ENCODE results near the gene CUL2. TPM values are rescaled to one million over a fixed set of nuclear protein-coding genes. Genes with fewer than 3 reads are reported as not detected.

CUL2 gene
- 31.2 and 39.4 TPM in 2 replicates for total RNA-seq
- 17.4 TPM for polyA plus RNA-seq (2012)

GRCh38 chr10:35090162-35090954 is at the start of gene CUL2:
Gene CUL2, minus strand, starts transcription at chr10:35090341. Its CDS starts 19,024 bp downstream, at chr10:35071317.
- DNase-seq (ENCODE audit: low read depth): peak; percentile 97

GRCh38 chr10:35136263-35136815 is 46.2 kb upstream of the CUL2 start:
- DNase-seq (ENCODE audit: low read depth): no peak

GRCh38 chr10:35135861-35136260 is 45.7 kb upstream of the CUL2 start:
- no peak for DNase-seq (ENCODE audit: low read depth)

- no peak for DNase-seq (ENCODE audit: low read depth)
Measured at GRCh38 chr10:35133586-35133985, 43.4 kb upstream of the CUL2 start.

GRCh38 chr10:35132727-35133126 is 42.6 kb upstream of the CUL2 start:
- no peak for DNase-seq (ENCODE audit: low read depth)

- DNase-seq (ENCODE audit: low read depth): no peak
Measured at GRCh38 chr10:35130663-35131062, 40.5 kb upstream of the CUL2 start.

GRCh38 chr10:35129185-35129674 is 39.1 kb upstream of the CUL2 start:
- no peak for DNase-seq (ENCODE audit: low read depth)

GRCh38 chr10:35127289-35127891 is 37.2 kb upstream of the CUL2 start:
- DNase-seq (ENCODE audit: low read depth): peak; percentile 62

GRCh38 chr10:35126530-35127288 is 36.6 kb upstream of the CUL2 start, which contains the start of gene CREM:
Gene CREM, plus strand, starts transcription at chr10:35126846. Its CDS starts 10,990 bp downstream, at chr10:35137836.
- peak; percentile 97 for DNase-seq (ENCODE audit: low read depth)

- DNase-seq (ENCODE audit: low read depth): no peak
Measured at GRCh38 chr10:35126062-35126529, 36.0 kb upstream of the CUL2 start.

GRCh38 chr10:35124540-35124939 is 34.4 kb upstream of the CUL2 start:
- no peak for DNase-seq (ENCODE audit: low read depth)

GRCh38 chr10:35119378-35119777 is 29.2 kb upstream of the CUL2 start:
- DNase-seq (ENCODE audit: low read depth): no peak

GRCh38 chr10:35112571-35112970 is 22.4 kb upstream of the CUL2 start:
- no peak for DNase-seq (ENCODE audit: low read depth)

- DNase-seq (ENCODE audit: low read depth): no peak
Measured at GRCh38 chr10:35103882-35104281, 13.7 kb upstream of the CUL2 start.

GRCh38 chr10:35097510-35097909 is 7.4 kb upstream of the CUL2 start:
- no peak for DNase-seq (ENCODE audit: low read depth)

GRCh38 chr10:35096312-35096711 is 6.2 kb upstream of the CUL2 start:
- no peak for DNase-seq (ENCODE audit: low read depth)

- DNase-seq (ENCODE audit: low read depth): no peak
Measured at GRCh38 chr10:35092851-35093250, 2.7 kb upstream of the CUL2 start.

- DNase-seq (ENCODE audit: low read depth): no peak
Measured at GRCh38 chr10:35091994-35092790, 2.1 kb upstream of the CUL2 start.

- DNase-seq (ENCODE audit: low read depth): peak; percentile 12
Measured at GRCh38 chr10:35089611-35090161, 455 bp downstream of the CUL2 start.

- no peak for DNase-seq (ENCODE audit: low read depth)
Measured at GRCh38 chr10:35083242-35083641, 6.9 kb downstream of the CUL2 start.

Measured in myocyte (in vitro differentiated cells).